Stimulated activated CD8-positive, alpha-beta memory T cell treated with anti-CD3 and anti-CD28 coated beads, Interleukin-15, amount 100 ng/mL, for 1 hour (primary cell): ENCODE results near the gene FBRSL1.

ENCODE experiments used
- DNase-seq: peaks from one replicate; pipeline ENCODE4 v3.0.0-alpha.2; 2020; ENCODE audit warnings: low read depth

The FBRSL1 gene

GRCh38 chr12:132542661-132543060 is 52.7 kb downstream of the FBRSL1 start:
- DNase-seq, result no peak

GRCh38 chr12:132543298-132544079 is 53.5 kb downstream of the FBRSL1 start:
- no peak for DNase-seq

GRCh38 chr12:132544080-132544397 is 54.1 kb downstream of the FBRSL1 start:
- no peak for DNase-seq

GRCh38 chr12:132544498-132544897 is 54.5 kb downstream of the FBRSL1 start:
- DNase-seq, result no peak

GRCh38 chr12:132545164-132545953 is 55.4 kb downstream of the FBRSL1 start:
- no peak for DNase-seq

GRCh38 chr12:132545955-132546354 is 56.0 kb downstream of the FBRSL1 start:
- DNase-seq, result no peak

- no peak for DNase-seq
Observed at GRCh38 chr12:132546647-132547046, 56.7 kb downstream of the FBRSL1 start.

- no peak for DNase-seq
Observed at GRCh38 chr12:132547205-132547740, 57.3 kb downstream of the FBRSL1 start.

- DNase-seq, result no peak
Observed at GRCh38 chr12:132548430-132549058, 58.6 kb downstream of the FBRSL1 start.

GRCh38 chr12:132549059-132549458 is 59.1 kb downstream of the FBRSL1 start:
- DNase-seq, result no peak

GRCh38 chr12:132550014-132550802 is 60.3 kb downstream of the FBRSL1 start:
- no peak for DNase-seq

- no peak for DNase-seq
Observed at GRCh38 chr12:132550830-132551640, 61.1 kb downstream of the FBRSL1 start.

- DNase-seq, result no peak
Observed at GRCh38 chr12:132551641-132552031, 61.7 kb downstream of the FBRSL1 start.

- no peak for DNase-seq
Observed at GRCh38 chr12:132554845-132555630, 65.1 kb downstream of the FBRSL1 start.

GRCh38 chr12:132555686-132556085 is 65.7 kb downstream of the FBRSL1 start:
- no peak for DNase-seq

- DNase-seq, result no peak
Observed at GRCh38 chr12:132556216-132556615, 66.3 kb downstream of the FBRSL1 start.

GRCh38 chr12:132556801-132557200 is 66.8 kb downstream of the FBRSL1 start:
- DNase-seq, result no peak

GRCh38 chr12:132557291-132558015 is 67.5 kb downstream of the FBRSL1 start:
- no peak for DNase-seq

- no peak for DNase-seq
Observed at GRCh38 chr12:132558042-132558856, 68.3 kb downstream of the FBRSL1 start.
